GM21390 (cell line): Measurements from ENCODE around the gene INPP4A.
A peak's percentile ranks its signal among the peaks of the same experiment; 100 is the strongest.
"Not testable (repeated sequence)": the region's sequence is repeated elsewhere in the genome, so short reads cannot be mapped to it uniquely, and the experiment has no call there.

ENCODE experiments used
- ATAC-seq: cut with Tn5 transposase; IDR thresholded peaks from one replicate; pipeline ENCODE4 v1.9.1; 2021; ENCODE audit not compliant: unreplicated experiment

INPP4A gene

DNA sequence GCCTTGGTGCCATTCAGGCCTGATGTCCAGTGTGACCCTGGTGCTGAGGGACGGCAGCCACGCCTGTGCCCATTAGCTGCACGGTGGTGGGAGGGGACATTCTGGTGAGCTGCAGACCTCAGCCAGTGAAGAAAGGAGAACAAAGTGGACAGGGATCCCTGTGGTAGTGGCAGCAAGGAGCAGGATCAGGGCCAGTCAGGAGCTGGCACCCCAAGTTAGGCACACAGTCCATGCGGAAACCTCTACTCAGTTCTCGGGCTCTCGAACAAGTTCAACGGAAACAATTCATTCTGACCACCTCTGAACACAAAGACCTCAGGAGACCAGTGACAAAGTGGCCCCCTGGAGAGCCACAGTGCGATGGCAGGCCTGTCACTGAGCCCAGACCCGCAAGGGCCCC is 133.6 kb downstream of the INPP4A start:
- no peak for ATAC-seq

DNA sequence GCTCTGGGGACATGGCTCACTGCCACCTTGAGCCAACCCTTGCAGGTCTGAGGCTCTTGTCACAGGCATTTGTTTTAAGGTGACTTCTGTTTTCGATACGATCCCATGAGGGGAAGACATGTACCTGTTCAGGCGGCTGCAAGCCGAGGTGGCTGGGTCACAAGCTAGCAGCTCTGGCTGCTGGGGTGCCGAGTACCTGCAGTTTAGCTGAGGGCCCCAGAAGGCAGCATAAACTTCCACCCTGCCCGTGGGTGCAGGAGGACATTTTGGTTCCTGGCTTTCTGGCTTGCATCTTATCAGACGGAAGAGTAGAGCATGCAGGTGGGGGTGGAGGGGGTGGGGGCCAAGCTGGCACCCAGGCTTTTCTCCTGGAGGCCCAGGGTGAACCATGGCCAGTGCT is 135.3 kb downstream of the INPP4A start:
- no peak for ATAC-seq

DNA sequence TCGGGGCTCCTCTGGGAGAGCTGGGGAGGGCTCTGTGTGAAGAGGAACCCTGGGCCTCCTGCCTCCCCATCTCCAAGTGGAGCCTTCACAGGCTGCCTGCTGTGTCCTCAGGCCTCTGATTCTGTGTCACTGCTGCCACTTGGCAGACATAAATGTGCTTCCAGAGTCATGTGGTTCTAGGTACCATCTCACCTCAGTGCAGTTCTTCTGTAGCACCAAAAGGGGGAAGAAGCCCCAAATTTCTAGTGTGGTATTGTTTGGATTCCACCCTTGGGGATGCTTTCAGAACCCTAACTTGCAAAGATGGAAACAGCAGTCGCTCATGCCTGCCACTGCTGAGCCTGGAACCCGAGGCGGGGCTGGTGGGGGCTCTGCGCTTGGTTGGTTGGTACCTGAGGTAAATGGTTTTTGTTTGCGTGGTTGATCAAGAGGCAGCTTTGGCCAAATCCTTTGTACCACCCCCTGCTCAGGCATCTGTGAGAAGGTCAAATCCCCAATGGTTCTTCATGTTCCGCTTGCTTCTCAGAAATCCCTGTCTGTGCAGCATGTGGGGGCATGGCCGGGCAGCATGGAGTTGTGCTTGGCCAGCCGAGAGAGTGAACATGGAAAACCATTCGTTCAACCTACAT is 136.1 kb downstream of the INPP4A start:
- ATAC-seq, result no peak

DNA sequence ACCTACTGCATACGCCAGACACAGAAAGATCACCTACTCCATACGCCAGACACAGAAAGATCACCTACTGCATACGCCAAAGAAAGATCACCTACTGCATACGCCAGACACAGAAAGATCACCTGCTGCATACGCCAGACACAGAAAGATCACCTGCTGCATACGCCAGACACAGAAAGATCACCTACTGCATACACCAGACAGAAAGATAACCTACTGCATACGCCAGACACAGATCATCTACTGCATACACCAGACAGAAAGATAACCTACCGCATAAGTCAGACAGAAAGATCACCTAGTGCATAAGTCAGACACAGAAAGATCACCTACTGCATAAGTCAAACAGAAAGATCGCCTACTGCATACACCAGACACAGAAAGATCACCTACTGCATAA is 137.9 kb downstream of the INPP4A start:
- no peak for ATAC-seq

DNA sequence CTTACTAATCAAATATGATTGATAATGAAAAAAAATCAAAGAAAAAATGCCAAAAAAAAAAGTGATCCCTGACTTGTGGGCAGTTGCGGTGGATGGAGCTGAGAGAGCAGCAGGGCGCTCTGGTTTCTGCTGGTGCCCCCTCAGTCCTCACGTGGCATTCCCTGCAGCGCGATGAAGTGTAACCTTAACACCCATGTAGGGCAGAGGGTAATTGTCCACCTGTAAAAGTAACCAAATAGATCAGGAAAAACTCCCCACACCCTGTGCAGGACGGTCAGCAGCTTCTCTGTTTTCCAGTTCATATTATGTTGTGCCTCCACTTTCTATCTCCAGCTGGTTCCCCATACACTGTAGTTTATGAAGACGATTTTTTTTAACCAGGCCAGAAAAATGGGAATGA is 138.6 kb downstream of the INPP4A start:
- no peak for ATAC-seq

DNA sequence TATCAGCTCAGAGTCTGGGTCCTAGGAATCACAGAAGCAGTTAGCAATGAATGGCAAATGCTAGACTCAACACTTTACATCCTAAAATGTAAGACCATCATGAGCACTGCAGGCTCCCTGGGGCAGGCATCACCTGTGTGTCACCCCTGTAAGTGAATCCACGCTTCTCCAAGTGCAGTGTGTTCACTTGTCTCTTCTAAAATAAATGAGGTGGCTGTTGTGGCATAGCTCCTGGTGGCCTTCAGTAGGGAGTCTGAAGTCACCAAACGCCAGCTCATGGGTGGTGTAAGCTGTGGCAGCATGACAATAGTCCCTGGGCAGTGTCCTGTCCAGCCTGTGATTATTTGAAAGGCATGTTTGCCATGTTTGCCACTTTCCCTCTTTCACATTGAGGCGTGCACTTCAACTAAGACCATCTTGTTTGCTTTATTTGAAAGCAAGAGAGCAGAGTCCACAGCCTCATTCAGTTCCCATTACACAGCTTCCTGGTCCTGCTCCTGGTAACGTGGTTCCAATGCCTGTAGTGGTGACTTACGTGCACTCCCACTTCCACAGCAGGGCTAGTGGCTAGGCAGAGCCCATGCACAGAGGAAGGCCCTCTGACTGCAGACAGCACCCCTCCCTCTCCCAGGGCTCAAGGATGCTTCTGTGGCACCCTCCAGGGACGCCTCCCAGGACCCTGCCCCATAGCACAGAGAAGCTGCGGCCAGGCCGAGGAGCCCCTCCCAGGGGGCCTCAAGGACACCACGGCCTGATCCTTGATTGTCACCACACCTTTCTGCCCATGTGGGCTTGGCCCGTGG is 139.4 kb downstream of the INPP4A start:
- no peak for ATAC-seq

DNA sequence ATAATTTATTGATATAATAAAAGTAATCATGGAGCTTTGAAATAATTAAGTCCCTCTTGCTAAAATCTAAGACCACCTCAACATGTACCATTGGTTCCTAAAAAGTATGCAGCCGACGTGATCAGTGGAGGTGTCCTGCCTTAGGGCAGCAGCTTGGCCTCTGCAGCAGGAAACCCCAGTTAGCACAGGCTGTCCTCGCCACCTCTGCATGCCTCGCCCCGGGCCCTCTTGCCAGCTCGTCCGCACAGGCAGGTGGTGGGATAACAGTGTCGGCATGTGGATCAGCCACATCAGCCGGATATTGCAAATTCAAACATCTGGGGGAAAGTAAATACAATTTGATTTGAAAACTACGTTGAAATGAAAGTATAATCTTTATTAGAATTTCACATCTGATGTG is 140.7 kb downstream of the INPP4A start:
- no peak for ATAC-seq

DNA sequence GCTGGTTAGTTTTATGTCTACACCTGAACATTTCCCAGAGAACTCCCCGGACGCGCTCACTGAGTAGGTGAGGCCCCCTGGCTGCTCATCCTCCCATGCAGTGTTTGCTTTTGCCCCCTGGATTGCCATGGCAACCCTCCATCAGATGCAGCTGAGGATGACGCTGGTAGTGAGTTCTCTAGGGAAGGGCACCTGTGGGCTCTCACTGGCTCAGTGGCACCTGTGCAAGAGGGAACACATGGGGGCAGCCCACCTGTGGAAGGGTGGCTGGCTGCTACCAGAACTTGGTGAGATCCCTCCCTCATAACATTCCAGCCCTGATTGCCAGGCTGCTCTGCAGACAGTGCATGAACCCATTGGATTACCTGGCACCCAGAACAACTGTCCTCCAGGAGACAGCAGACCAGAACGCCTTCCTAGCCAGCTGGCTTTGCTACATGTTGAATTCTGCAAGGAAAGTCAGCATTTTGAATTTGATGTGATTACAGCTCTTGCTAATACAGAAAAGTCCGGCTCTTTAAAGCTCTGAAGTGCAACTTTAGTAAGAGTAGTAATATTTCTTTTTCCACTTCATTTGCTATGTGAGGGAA is 142.0 kb downstream of the INPP4A start:
- no peak for ATAC-seq

DNA sequence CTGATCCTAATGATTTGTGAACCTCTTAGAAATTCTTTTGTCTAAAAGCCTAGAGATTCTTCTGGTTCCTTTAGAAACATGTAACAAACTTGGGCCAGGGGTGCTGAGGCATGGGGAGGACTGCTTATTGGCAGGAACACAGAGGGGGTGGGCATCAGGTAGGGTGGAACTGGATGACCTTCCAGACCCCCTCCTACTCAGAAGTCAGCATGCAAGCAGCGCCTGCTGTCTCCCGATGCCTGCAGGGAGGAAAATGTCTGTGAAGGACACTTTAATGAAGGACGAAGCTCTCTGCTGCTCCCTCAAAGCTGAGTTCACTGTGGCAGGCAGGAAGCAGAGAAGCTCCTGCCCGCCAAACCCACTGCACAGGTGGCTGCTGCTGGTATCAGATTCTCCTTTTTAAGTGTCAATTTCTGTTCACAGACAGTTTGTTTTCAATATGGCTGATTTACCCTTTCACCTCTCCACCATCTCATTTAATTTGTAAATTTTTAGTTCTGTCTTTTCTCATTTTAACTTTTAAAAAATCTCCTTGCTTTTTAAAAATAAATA is 144.3 kb downstream of the INPP4A start:
- ATAC-seq, result no peak

DNA sequence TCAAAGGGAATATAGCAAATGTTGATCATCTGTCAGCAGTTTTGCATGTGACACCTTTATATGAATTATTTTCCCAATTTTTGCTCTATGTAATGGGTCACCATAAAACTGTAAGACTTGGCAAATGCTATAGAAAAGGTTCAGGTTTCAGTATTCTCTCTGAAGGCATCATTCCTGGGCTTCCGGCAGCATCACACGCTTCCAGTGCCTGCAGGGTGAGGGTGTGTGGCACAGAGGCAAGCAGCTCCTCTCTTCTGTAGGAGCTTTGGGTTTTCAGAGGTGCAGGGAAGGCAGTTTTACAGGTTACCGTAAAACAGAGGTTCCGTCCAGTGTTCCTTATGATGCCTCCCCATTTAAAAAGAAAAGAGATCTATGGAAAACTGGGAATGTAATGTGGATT is 144.8 kb downstream of the INPP4A start:
- no peak for ATAC-seq

DNA sequence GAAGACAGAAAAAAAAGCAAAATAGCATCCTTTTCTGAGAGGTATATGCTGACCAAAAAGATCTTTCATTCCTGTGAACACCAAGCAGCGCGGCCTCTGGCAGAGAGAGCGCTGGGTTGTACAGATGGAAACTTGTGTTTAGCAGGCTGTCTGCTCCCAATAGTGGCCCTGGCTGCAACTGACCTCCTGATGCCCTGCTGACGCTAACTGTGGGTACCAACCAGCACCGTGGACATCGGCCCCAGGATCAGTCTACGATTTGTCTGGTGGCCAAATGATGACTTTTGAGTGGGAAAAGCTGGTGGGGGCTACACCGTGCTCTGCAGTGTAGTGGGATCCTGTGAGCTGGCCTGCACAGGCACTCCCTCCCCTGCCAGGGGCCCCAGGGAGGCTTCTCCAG is 147.9 kb downstream of the INPP4A start:
- ATAC-seq, result no peak

DNA sequence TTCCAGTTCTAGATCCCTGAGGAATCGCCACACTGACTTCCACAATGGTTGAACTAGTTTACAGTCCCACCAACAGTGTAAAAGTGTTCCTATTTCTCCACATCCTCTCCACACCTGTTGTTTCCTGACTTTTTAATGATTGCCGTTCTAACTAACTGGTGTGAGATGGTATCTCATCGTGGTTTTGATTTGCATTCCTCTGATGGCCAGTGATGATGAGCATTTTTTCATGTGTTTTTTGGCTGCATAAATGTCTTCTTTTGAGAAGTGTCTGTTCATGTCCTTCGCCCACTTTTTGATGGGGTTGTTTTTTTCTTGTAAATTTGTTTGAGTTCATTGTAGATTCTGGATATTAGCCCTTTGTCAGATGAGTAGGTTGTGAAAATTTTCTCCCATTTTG is 150.0 kb downstream of the INPP4A start:
- not testable (repeated sequence) for ATAC-seq

DNA sequence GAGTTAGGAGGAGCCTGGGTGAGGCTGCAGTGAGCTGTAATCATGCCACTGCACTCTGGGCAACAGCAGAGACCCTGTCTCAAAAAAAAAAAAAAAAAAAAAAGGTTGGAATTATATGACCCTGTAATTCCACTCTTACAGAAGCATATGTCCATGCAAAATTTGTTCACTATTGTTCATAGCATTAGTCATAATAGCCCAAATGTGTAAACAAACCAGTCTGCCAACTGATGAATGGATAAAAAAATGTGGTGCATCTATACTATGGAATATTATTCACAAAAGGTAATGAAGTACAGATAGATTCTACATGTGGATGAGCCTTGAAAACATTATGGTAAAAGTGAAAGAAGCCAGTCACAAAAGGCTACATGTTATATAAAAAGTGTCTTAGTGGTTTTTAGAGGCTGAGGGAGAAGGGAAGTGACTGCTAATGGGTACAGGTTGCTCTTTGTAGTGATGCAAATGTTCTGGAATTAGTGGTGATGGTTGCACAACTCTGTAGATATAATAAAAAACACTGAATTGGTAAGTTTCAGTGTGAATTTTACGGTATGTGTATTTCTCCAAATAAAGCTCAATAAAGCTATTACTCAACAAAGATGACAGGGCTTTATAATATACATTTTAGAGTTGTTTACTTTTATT is 154.2 kb downstream of the INPP4A start:
- ATAC-seq, result no peak

DNA sequence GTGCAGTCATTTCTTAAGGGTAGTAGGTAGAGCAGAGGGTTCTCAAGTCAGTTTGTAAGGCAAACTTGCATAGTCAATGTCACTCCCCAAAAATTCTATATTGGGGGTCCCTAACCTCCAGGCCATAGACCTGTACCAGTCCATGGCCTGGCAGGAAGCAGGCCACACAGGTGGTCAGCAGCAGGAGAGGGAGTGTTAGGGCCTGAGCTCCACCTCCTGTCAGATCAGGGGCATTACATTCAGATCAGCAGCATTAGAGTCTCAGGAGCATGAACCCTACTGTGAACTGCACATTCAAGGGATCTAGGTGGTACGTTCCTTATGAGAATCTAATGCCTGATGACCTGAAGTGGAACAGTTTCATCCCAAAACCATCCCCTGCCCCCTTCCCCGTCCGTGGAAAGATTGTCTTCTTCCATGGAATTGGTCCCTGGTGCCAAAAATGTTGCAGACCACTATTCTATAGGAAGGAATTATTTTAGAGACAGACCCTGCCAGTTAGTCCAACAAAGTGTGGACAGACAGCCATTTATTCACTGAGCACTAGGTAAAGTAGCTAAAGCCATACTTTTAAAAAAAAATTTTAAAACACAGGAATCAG is 157.0 kb downstream of the INPP4A start:
- ATAC-seq, result peak; percentile 66

DNA sequence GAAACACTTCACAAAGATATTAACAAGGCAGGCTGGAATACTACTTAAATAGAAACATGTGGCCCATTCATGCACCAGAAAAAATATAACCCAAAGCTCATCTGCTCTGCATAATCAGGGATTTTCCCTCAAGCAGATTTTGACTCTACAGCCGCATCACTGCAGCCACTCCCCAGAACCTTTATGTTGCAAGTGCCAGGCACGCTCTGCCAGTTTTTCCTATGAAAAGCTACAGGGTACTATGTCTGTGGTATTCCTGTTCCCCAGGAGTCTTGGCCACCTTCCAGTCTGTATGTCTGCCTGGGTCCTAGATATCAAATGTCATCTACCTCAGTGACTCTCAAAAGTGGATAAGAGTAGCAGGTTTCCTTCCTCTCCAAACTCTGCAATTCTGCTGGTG is 159.9 kb downstream of the INPP4A start:
- ATAC-seq, result no peak

DNA sequence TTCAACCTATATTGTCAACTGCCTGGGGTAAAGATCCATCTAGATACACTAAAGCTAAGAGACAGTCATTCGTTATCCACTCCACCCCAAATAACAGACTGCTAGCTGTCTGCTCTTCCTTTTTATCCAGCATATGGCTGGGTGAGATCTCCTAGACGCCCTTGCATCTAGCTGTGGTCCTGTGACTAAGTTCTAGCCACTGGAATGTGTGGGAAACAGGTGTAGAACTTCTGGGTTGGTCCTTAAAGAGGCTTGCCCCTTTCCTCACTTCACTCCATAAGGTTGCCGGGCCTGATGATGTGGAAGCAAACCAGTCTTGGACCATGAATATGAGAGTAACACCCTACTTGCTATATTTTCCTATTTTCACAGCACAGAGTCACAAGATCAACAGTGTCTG is 160.4 kb downstream of the INPP4A start:
- no peak for ATAC-seq

DNA sequence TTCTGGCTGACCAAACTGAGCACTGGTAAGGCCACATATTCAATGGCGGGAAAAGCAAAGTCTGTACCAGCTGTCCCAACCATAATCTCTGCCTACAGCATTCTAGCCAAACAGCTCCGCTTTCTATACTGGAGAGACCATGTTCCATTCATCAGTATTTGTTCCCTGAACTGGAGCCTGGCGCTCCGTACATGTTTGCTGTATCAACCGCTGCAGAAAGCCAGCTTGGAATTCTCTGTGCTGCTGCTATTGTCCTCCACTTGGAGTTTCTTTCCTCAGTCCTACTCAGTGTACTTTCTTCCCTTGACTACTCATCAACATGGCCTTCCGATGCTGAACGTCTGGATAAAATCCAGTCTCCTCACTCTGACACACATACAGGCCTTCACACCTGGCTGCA is 161.8 kb downstream of the INPP4A start:
- no peak for ATAC-seq

DNA sequence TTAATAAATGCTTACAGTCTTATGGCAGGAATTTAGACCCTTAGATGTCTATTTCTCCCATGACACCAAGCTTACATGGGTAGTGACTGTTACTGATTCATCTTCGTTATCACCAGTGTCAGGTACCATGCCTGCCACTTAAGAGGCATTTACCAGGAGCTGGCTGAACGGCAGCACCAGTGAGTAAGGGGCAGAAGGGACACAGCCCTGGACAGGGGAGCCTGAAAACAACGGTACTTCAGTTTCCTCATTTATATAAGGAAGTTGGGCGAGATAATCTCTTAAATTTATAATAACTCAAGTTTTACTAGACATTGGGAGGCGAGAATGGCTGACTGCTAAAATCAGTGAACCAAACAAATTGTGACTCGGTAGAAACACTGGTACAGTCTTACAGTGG is 162.4 kb downstream of the INPP4A start:
- no peak for ATAC-seq

DNA sequence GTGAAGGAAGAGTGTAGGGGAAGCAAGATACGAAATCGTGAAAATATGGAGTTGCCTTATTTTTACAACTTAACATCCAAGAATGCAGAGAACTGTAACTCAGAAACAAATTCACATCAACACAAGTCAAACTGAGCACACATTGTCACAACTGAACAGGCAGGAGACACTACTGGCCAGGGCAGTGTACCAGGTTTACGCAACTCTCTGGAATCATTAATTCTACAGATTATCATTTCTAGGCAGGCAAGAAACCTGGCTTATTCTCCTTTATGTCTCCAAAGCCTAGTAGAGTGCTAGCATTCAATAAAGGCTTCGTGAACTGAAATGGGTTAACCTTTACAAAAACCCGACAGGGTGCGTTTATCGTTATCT is 163.1 kb downstream of the INPP4A start:
- ATAC-seq, result no peak

DNA sequence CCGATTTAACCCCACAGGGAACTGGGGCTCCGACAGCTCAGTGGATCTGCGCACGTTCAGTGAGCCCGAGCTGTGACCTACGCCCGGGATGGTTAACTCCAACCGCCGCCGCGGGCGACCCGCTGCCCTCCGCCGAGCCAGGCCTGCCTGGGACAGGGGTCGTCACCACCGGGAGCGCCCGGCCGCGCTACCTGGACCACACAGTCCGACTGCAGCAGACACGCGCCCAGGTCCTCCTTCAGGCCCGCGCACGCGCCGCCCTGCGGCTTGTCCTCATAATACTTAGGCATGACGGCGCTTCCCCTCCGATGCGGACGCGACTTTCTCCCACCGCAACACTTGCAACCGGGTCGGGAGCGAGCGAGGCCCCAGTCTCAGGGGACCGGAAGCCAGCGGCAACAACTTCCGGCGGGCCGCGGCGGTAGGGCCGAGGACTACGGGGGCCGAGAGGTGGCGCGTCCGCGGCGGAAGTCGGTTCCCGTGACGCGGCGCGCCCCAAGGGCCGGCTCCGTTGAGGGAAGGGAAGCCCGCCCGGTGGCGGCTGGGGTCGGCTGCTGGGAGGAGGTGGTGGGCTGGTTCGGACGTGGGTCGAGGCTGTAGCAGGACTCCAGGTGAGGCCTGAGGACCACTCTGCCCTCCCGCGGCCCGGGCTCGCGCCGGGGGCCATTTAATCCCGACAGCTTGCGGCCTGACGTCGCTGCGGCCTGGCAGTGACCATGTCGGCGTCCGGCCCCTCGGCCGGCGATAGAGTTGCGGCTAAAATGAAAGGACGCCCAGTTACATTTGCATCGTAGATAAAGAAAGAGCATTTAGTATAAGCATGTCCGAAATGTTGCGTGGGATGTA is 163.7 kb downstream of the INPP4A start, which contains the start of the genes COA5 and UNC50:
Gene COA5 (minus strand): TSS at position 397 of the 846 bp plus-strand sequence. CDS start 107 bp downstream, at position 290.
Gene UNC50 (plus strand): TSS at position 474 of the 846 bp plus-strand sequence. CDS start 1,171 bp downstream, outside the sequence.
- peak; percentile 88 for ATAC-seq
